Upper lobe of left lung (tissue), 4 donors: ENCODE measurements around the gene SNAPC4.

Experiments used
- EP300 ChIP-seq, 4 donors: sonication (generic); formaldehyde crosslinking; IDR thresholded peaks; one replicate each; pipeline ENCODE4 v1.5.1; 2017; ENCODE audit warnings: antibody characterized with exemption in 4 of 4, control low read depth in 2 of 4
- POLR2A ChIP-seq, 4 donors: fragments of 450-650 bp; IDR thresholded peaks; one replicate each; pipeline ENCODE4 v1.5.1; 2016 to 2017; ENCODE audit warnings: antibody characterized with exemption in 4 of 4, mild to moderate bottlenecking in 2 of 4
- POLR2AphosphoS5 ChIP-seq, 2 donors: sonication (generic); formaldehyde crosslinking; IDR thresholded peaks; one replicate each; pipeline ENCODE4 v1.5.1; 2017; ENCODE audit warnings: antibody characterized with exemption in 2 of 2
- TF ChIP-seq, protein P1 (sequence below), 6 experiments: fragments of 450-650 bp in 4 of 6; fragments of 200-600 bp in 2 of 6; sonication (generic) in 2 of 6; IDR thresholded peaks; one replicate each; pipeline ENCODE4 v1.5.1; 2016 to 2019; ENCODE audit warnings: antibody characterized with exemption in 6 of 6

DNA sequence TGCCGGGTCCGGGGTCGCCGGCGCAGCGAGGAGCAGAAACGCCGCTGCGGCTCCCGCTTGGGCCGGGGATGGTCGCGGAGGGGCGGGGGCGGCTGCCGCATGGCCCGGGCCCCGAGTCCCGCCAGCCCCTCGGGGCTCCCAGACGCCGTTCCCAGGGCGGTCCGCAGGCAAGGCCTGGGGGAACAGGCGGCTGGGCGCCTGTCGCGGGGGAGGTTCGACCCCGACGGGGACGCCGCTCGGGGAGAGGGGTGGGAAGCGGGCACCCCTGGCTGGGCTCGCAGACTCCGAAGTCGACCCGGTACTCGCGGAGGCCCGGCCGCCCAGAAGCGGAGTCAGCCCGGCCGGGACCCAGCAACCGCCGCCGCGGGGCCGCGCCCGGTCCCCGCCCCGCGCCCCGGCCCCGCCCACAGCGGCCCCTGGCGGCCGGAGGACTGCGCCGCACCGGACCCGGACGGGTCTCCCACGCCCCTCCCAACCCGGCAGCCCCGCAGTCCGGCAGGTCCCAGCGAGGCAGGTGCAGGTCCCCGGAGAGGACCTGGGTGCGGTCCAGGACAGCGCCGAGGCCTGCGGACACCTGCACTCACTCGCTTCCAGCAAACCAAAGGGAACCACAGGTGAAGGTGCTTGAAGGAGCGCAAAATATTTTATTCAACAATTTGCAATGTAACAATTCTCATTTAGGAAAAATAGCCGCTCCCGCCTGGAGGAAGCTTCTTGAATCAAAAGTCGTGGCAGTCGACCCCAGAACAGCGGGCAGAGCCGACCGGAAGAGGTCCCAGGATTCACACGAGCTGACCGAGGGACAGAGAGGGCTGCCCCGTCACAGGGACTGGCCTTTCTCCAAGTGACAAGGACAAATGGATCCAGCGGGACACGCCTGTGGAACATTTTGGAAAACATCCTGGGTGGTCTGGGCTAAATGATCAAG is 39.8 kb upstream of the SNAPC4 start, which contains the start of gene INPP5E:
- TF ChIP-seq, protein P1, sequence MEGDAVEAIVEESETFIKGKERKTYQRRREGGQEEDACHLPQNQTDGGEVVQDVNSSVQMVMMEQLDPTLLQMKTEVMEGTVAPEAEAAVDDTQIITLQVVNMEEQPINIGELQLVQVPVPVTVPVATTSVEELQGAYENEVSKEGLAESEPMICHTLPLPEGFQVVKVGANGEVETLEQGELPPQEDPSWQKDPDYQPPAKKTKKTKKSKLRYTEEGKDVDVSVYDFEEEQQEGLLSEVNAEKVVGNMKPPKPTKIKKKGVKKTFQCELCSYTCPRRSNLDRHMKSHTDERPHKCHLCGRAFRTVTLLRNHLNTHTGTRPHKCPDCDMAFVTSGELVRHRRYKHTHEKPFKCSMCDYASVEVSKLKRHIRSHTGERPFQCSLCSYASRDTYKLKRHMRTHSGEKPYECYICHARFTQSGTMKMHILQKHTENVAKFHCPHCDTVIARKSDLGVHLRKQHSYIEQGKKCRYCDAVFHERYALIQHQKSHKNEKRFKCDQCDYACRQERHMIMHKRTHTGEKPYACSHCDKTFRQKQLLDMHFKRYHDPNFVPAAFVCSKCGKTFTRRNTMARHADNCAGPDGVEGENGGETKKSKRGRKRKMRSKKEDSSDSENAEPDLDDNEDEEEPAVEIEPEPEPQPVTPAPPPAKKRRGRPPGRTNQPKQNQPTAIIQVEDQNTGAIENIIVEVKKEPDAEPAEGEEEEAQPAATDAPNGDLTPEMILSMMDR (IDR thresholded peaks at IDR 0.05): peak; percentile 79 to 95 (median 89)
- TF ChIP-seq POLR2A (IDR thresholded peaks at IDR 0.05) (peak in 1 of 4 donors; percentile 58), EP300 (IDR thresholded peaks at IDR 0.05) (no peak), POLR2AphosphoS5 (IDR thresholded peaks at IDR 0.05) (no peak)
